AG04449 (cell line): ENCODE results near the gene PKN2.

ENCODE experiments used
- CTCF ChIA-PET: fragments of 350-600 bp; formaldehyde crosslinking; extraction: SDS; loops from one replicate; lab custom pipeline; 2021; ENCODE audit warnings: antibody characterized with exemption; lab: Yijun Ruan, JAX
- POLR2A ChIA-PET: fragments of 400-600, 350-600 bp; formaldehyde crosslinking; extraction: SDS; loops from one replicate; lab custom pipeline; 2020; ENCODE audit warnings: antibody characterized with exemption, inconsistent platforms; lab: Yijun Ruan, JAX
- DNase-seq: peaks from one replicate; pipeline ENCODE4 v3.0.0-alpha.2; 2010; ENCODE audit warnings: low read depth, low spot score
- H3K4me3 ChIP-seq: 2 replicates; pipeline ENCODE4 v1.5.1; 2011; ENCODE audit warnings: low read depth, mild to moderate bottlenecking, control low read depth, low read length
- TF ChIP-seq, protein P1 (sequence below): IDR thresholded peaks from one replicate; pipeline ENCODE4 v1.5.1; 2011; ENCODE audit warnings: mild to moderate bottlenecking, moderate library complexity, low read length, control low read depth, inconsistent platforms; ENCODE audit not compliant: insufficient read depth; ENCODE audit errors: missing control alignments

PKN2 gene

DNA sequence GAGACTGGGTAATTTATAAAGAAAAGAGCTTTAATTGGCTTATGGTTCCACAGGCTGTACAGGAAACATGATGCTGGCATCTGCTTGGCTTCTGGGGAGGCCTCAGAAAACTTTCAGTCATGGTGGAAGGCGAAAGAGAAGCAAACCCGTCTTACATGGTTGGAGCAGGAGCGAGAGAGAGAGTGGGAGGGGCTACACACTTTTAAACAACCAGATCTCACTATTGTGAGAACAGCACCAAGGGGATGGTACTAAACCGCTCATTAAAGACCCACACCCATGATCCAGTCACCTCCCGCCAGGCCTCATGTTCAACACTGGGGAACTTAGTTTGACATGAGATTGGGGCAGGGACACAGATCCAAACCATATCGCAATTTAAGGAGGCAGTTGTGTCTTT lies 69.4 kb downstream of the PKN2 start:
- ChIA-PET POLR2A (no interaction called here), CTCF (interaction anchor here (1.3 to 1.4 kb wide), 2 partner anchors 10 to 17 kb away, joined by 4 to 5 read pairs; no protein-coding TSS in a partner anchor)
- TF ChIP-seq, protein P1, sequence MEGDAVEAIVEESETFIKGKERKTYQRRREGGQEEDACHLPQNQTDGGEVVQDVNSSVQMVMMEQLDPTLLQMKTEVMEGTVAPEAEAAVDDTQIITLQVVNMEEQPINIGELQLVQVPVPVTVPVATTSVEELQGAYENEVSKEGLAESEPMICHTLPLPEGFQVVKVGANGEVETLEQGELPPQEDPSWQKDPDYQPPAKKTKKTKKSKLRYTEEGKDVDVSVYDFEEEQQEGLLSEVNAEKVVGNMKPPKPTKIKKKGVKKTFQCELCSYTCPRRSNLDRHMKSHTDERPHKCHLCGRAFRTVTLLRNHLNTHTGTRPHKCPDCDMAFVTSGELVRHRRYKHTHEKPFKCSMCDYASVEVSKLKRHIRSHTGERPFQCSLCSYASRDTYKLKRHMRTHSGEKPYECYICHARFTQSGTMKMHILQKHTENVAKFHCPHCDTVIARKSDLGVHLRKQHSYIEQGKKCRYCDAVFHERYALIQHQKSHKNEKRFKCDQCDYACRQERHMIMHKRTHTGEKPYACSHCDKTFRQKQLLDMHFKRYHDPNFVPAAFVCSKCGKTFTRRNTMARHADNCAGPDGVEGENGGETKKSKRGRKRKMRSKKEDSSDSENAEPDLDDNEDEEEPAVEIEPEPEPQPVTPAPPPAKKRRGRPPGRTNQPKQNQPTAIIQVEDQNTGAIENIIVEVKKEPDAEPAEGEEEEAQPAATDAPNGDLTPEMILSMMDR, result no peak
- DNase-seq, result no peak
- H3K4me3 ChIP-seq, result no peak overlapping the region

- TF ChIP-seq, protein P1, result no peak
- ChIA-PET CTCF (interaction anchor here (0.7 to 1.7 kb wide), 4 partner anchors 10 to 115 kb away, joined by 4 to 5 read pairs (median 4); no protein-coding TSS in a partner anchor), POLR2A (interaction anchor here (0.5 kb wide), 1 partner anchor 43 kb away, joined by 3 read pairs; no protein-coding TSS in a partner anchor)
- peak; percentile 45 for DNase-seq
- H3K4me3 ChIP-seq, result no peak overlapping the region
These were observed 79.8 kb downstream of the PKN2 start for GRCh38 chr1:88763649-88764406.

- H3K4me3 ChIP-seq, result no peak overlapping the region
- ChIA-PET POLR2A (interaction anchor here (0.7 kb wide), 1 partner anchor 83 kb away, joined by 3 read pairs; no protein-coding TSS in a partner anchor), CTCF (interaction anchor here (0.6 to 1.1 kb wide), 2 partner anchors 32 to 54 kb away, joined by 3 to 4 read pairs; no protein-coding TSS in a partner anchor)
- TF ChIP-seq, protein P1, result no peak
- no peak for DNase-seq
These were observed 84.1 kb downstream of the PKN2 start for GRCh38 chr1:88768187-88768586.

- ChIA-PET POLR2A (no interaction called here), CTCF (interaction anchor here (1.1 kb wide), 1 partner anchor 33 kb away, joined by 3 read pairs; no protein-coding TSS in a partner anchor)
- DNase-seq, result no peak
- no peak overlapping the region for H3K4me3 ChIP-seq
- TF ChIP-seq, protein P1, result no peak
These were observed 84.7 kb downstream of the PKN2 start for GRCh38 chr1:88768816-88769215.

DNA sequence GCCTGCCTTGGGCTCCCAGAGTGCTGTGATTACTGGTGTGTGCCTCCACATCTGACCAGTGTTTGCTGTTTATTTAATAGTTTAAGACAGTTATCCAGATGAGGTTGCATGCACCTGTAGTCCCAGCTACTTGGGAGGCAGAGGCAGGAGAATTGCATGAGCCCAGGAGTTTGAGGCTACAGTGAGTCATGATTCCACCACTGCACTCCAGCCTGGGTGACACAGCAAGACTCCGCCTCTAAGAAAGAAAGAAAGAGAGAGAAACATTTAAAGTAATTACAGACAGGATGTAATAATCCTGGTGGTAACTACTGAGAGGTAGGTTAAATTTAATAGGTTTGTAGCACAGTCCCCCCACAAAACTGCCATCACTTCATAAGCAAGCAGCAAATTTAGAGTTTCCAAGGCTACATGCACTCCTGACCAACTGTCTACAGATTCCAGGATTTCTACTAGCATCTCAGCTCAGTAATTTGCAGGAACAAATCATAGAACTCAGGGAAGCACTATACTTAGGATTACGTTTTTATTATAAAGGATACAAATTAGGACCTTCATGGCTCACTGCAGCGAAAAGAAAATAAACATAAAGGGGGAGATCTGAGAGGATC lies 89.6 kb downstream of the PKN2 start:
- TF ChIP-seq, protein P1, result no peak
- POLR2A ChIA-PET, result no interaction called here
- peak; percentile 12 for DNase-seq
- CTCF ChIA-PET, result interaction anchor here (1.3 kb wide), 1 partner anchor 103 kb away, joined by 3 read pairs; no protein-coding TSS in a partner anchor
- no peak overlapping the region for H3K4me3 ChIP-seq

- ChIA-PET POLR2A (no interaction called here), CTCF (interaction anchor here (1.2 kb wide), 1 partner anchor 8 kb away, joined by 3 read pairs; no protein-coding TSS in a partner anchor)
- H3K4me3 ChIP-seq, result no peak overlapping the region
- TF ChIP-seq, protein P1, result no peak
- DNase-seq, result no peak
These were observed 90.1 kb downstream of the PKN2 start for GRCh38 chr1:88774151-88774556.
